Lower leg skin (tissue), 4 donors: ENCODE measurements around the gene PROP1. TPM values are rescaled to one million over a fixed set of nuclear protein-coding genes. Genes with fewer than 3 reads are reported as not detected.

Experiments used
- DNase-seq, 2 donors: peaks; one replicate each; pipeline ENCODE4 v3.0.0-alpha.2; 2019; ENCODE audit warnings: low spot score in 2 of 2
- H3K4me3 ChIP-seq: fragments of 200-600 bp; sonication (generic); 2 replicates; pipeline ENCODE4 v1.5.1; 2017; ENCODE audit warnings: mild to moderate bottlenecking, low read depth; ENCODE audit not compliant: poor library complexity, severe bottlenecking
- POLR2A ChIP-seq, 2 donors: fragments of 450-650 bp; IDR thresholded peaks; one replicate each; pipeline ENCODE4 v1.6.1; 2016 to 2017; ENCODE audit warnings: antibody characterized with exemption in 2 of 2, mild to moderate bottlenecking in 1 of 2, moderate library complexity in 1 of 2
- WGBS, 2 donors: methylation state at CpG; one replicate each; pipeline ENCODE4 v1.1.5; 2018; 5-methylcytosine and 5-hydroxymethylcytosine counted together
- intact Hi-C: fragments of 100-400 bp; cut with DNase I; formaldehyde crosslinking; loops from one replicate; pipeline ENCODE4 v1.15.0; 2023; ENCODE audit warnings: low total_unique reads
- total RNA-seq, 4 donors: library from RNA; depleted of rRNA; stranded (reverse); fragments of >200 nt; gene quantifications; one replicate each; pipeline ENCODE4 v1.1.0, GENCODE V29; 2016
- TF ChIP-seq, protein P1 (sequence below), 3 donors: fragments of 450-650 bp; IDR thresholded peaks; one replicate each; pipeline ENCODE4 v1.5.1; 2016; ENCODE audit warnings: antibody characterized with exemption in 3 of 3, mild to moderate bottlenecking in 3 of 3, moderate library complexity in 2 of 3

PROP1 gene
- total RNA-seq, 4 donors from 2014 or later = not detected

DNA sequence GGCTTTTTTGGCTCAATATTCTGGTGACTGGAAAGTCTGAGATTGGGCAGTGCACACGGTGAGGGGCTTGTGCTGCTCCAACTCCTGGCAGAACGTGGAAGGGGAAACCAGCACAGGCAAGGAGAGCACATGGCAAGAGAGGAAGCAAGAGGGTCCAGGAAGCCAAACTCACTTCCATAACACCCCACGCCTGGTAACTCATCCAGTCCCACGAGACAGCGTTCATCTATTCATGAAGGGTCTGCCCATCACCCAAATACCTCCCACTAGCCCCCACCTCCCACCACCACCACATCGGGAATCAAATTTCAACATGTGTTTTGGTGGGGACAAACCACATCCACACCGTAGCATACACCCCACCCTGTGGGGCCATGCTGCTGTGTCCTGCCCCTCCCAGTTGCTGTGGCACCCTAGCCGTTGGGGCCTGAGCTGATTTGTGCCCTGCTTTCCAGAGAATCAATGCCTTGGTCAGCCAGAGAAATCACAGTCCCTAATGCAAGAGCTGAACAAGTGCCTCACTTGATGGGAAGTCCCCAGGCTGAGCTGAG, 27.3 kb downstream of the PROP1 start:
- 75 to 76% methylated on average over 8 of the region's 8 CpGs for WGBS, 2 donors
- intact Hi-C loops = no loop called here
- H3K4me3 ChIP-seq = no peak overlapping the region
- peak in 1 of 2 donors; percentile 54 for DNase-seq
- TF ChIP-seq POLR2A (IDR thresholded peaks at IDR 0.05) = no peak
- TF ChIP-seq, protein P1, sequence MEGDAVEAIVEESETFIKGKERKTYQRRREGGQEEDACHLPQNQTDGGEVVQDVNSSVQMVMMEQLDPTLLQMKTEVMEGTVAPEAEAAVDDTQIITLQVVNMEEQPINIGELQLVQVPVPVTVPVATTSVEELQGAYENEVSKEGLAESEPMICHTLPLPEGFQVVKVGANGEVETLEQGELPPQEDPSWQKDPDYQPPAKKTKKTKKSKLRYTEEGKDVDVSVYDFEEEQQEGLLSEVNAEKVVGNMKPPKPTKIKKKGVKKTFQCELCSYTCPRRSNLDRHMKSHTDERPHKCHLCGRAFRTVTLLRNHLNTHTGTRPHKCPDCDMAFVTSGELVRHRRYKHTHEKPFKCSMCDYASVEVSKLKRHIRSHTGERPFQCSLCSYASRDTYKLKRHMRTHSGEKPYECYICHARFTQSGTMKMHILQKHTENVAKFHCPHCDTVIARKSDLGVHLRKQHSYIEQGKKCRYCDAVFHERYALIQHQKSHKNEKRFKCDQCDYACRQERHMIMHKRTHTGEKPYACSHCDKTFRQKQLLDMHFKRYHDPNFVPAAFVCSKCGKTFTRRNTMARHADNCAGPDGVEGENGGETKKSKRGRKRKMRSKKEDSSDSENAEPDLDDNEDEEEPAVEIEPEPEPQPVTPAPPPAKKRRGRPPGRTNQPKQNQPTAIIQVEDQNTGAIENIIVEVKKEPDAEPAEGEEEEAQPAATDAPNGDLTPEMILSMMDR (IDR thresholded peaks at IDR 0.05) = no peak

GRCh38 chr5:177967221-177967887, 28.7 kb downstream of the PROP1 start:
- no peak overlapping the region for H3K4me3 ChIP-seq
- DNase-seq = peak in 1 of 2 donors; percentile 78
- WGBS, 2 donors = 64 to 78% methylated on average over 9 of the region's 9 CpGs
- intact Hi-C loops = no loop called here
- TF ChIP-seq POLR2A (IDR thresholded peaks at IDR 0.05) = no peak
- TF ChIP-seq, protein P1 (IDR thresholded peaks at IDR 0.05) = no peak

- no peak for TF ChIP-seq POLR2A (IDR thresholded peaks at IDR 0.05)
- TF ChIP-seq, protein P1 (IDR thresholded peaks at IDR 0.05) = no peak
- intact Hi-C loops = no loop called here
- no peak overlapping the region for H3K4me3 ChIP-seq
- 70 to 74% methylated on average over 7 of the region's 7 CpGs for WGBS, 2 donors
- no peak for DNase-seq
Measured at GRCh38 chr5:177966839-177967166, 29.2 kb downstream of the PROP1 start.

- peak in 1 of 2 donors; percentile 58 for DNase-seq
- no peak overlapping the region for H3K4me3 ChIP-seq
- TF ChIP-seq, protein P1 (IDR thresholded peaks at IDR 0.05) = no peak
- no peak for TF ChIP-seq POLR2A (IDR thresholded peaks at IDR 0.05)
- intact Hi-C loops = no loop called here
- 74 to 75% methylated on average over 16 to 19 of the region's 19 CpGs for WGBS, 2 donors
Measured at GRCh38 chr5:177966009-177966838, 29.8 kb downstream of the PROP1 start.

DNA sequence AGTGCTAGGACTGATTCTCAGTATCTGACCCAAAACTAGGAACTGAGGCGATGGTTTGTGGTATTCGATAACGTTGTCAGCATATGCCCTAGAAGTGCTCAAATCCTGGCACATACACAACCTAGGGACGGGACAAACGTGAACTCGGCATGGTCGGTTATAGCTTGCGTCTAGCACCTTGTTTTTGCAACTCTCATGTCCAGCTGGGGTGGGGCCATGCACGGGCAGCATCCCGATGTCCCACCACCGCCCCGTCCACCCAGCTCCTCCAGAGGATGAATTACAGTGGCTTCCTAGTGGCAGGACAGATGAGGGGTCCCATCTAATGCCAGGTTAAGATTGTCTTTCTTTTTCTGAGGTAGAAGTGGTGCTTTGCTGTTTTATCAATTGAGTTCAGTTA, 31.6 kb downstream of the PROP1 start:
- intact Hi-C loops = no loop called here
- 91 to 93% methylated on average over 12 of the region's 12 CpGs for WGBS, 2 donors
- H3K4me3 ChIP-seq = no peak overlapping the region
- DNase-seq = peak in 1 of 2 donors; percentile 40
- TF ChIP-seq, protein P1 (IDR thresholded peaks at IDR 0.05) = no peak
- no peak for TF ChIP-seq POLR2A (IDR thresholded peaks at IDR 0.05)
